ENCODE measurements around the gene FGD4.

The FGD4 gene

DNA sequence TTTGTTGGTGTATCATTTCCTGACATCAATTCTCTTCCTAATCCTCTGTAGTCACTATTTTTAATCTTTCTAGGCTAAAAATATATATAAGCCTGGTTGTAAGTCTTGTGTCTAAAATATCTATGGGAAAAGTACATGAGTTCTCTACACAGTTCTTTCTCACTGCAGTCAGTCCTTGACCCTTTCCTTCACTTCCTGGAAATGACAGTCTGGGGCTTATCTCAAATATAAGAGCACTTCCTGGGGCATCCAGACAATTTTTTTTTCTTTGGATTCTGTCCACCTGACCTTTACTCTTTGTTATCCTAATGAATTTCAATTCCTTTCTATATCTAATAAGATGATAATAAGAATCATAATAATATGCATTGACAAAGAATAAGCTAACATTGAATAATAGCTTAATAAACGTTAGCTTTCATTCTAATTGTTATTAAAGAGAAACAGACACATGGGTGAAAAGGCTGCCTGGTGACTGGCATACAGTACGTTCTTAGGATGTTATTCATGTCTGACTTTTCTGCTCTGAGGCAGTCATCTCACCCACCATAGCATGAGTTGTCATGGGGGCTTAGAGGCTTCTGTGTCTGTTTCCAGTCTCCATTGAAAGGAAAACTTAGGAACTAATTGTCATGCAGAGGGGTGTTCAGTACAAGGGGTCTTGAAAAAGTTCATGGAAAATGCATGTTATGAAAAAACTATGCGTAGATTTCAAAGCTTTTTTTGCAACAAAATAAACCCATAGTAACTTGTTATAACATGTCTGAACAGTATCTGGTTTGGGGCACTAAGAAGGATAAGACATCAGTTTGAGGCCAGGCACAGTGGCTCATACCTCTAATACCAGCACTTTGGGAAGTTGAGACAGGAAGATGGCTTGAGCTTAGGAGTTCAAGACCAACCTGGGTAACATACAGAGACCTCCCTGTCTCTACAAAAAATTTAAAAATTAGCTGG is 213.6 kb downstream of the FGD4 start:
- no peaks in the 10 kb centered on the region for H3K36me3 ChIP-seq
- no peak overlapping the region for H3K27ac ChIP-seq
- H3K9me3 ChIP-seq (ENCODE audit: severe bottlenecking), result no peaks in the 10 kb centered on the region
- no peak for TF ChIP-seq CTCF (IDR thresholded peaks at IDR 0.05; ENCODE audit: low read depth, low read length)
- DNase-seq, result no peak
- H3K4me3 ChIP-seq (ENCODE audit: low read depth, low read length), result no peak overlapping the region
- no peaks in the 10 kb centered on the region for H3K27me3 ChIP-seq (ENCODE audit: insufficient read depth, low read depth, severe bottlenecking)

DNA sequence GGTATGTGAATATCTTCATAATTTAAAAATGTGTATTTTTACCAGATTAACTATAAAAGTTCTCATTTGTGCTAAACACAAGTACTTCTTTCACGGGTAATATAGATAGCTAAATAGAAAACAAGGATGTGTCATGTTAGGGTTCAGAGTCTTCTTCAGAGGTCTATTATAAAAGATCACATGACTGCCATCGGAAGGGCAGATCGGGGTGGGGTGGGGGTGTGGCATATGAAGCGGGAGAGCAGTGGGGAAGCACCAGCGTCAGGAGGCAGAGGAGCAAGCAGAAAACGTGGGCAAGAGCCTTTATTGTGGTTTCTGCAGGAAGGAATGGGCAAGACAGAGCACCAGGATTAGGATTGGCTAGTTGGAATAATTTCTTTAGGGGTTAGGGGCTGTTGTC is 216.1 kb downstream of the FGD4 start:
- no peaks in the 10 kb centered on the region for H3K27me3 ChIP-seq (ENCODE audit: insufficient read depth, low read depth, severe bottlenecking)
- H3K9me3 ChIP-seq (ENCODE audit: severe bottlenecking), result no peaks in the 10 kb centered on the region
- no peak for DNase-seq
- H3K4me3 ChIP-seq (ENCODE audit: low read depth, low read length), result no peak overlapping the region
- no peak for TF ChIP-seq CTCF (IDR thresholded peaks at IDR 0.05; ENCODE audit: low read depth, low read length)
- no peaks in the 10 kb centered on the region for H3K36me3 ChIP-seq
- no peak overlapping the region for H3K27ac ChIP-seq

- Histone ChIP-seq H3K4me3 (ENCODE audit: low read depth, low read length) (no peak overlapping the region), H3K36me3 (no peaks in the 10 kb centered on the region), H3K27me3 (ENCODE audit: insufficient read depth, low read depth, severe bottlenecking) (no peaks in the 10 kb centered on the region), H3K27ac (no peak overlapping the region), H3K9me3 (ENCODE audit: severe bottlenecking) (no peaks in the 10 kb centered on the region)
- no peak for TF ChIP-seq CTCF (IDR thresholded peaks at IDR 0.05; ENCODE audit: low read depth, low read length)
- no peak for DNase-seq
Observed at GRCh38 chr12:32617534-32617933, 218.2 kb downstream of the FGD4 start.

- H3K36me3 ChIP-seq, result no peaks in the 10 kb centered on the region
- no peak for TF ChIP-seq CTCF (IDR thresholded peaks at IDR 0.05; ENCODE audit: low read depth, low read length)
- H3K4me3 ChIP-seq (ENCODE audit: low read depth, low read length), result no peak overlapping the region
- DNase-seq, result no peak
- H3K27ac ChIP-seq, result no peak overlapping the region
- no peaks in the 10 kb centered on the region for H3K9me3 ChIP-seq (ENCODE audit: severe bottlenecking)
- no peaks in the 10 kb centered on the region for H3K27me3 ChIP-seq (ENCODE audit: insufficient read depth, low read depth, severe bottlenecking)
Observed at GRCh38 chr12:32618115-32618514, 218.8 kb downstream of the FGD4 start.

GRCh38 chr12:32627976-32628375 is 228.6 kb downstream of the FGD4 start:
- H3K9me3 ChIP-seq (ENCODE audit: severe bottlenecking), result no peaks in the 10 kb centered on the region
- no peak overlapping the region for H3K27ac ChIP-seq
- no peak overlapping the region for H3K4me3 ChIP-seq (ENCODE audit: low read depth, low read length)
- no peaks in the 10 kb centered on the region for H3K36me3 ChIP-seq
- DNase-seq, result no peak
- no peaks in the 10 kb centered on the region for H3K27me3 ChIP-seq (ENCODE audit: insufficient read depth, low read depth, severe bottlenecking)
- TF ChIP-seq CTCF (IDR thresholded peaks at IDR 0.05; ENCODE audit: low read depth, low read length), result no peak
